AG08395 (cell line): ENCODE data around the gene FIGLA.

ENCODE experiments used
- DNase-seq: peaks from one replicate; pipeline ENCODE4 v3.0.0; 2012; ENCODE audit warnings: mixed read lengths, low spot score

FIGLA gene, protein sequence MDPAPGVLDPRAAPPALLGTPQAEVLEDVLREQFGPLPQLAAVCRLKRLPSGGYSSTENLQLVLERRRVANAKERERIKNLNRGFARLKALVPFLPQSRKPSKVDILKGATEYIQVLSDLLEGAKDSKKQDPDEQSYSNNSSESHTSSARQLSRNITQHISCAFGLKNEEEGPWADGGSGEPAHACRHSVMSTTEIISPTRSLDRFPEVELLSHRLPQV

DNA sequence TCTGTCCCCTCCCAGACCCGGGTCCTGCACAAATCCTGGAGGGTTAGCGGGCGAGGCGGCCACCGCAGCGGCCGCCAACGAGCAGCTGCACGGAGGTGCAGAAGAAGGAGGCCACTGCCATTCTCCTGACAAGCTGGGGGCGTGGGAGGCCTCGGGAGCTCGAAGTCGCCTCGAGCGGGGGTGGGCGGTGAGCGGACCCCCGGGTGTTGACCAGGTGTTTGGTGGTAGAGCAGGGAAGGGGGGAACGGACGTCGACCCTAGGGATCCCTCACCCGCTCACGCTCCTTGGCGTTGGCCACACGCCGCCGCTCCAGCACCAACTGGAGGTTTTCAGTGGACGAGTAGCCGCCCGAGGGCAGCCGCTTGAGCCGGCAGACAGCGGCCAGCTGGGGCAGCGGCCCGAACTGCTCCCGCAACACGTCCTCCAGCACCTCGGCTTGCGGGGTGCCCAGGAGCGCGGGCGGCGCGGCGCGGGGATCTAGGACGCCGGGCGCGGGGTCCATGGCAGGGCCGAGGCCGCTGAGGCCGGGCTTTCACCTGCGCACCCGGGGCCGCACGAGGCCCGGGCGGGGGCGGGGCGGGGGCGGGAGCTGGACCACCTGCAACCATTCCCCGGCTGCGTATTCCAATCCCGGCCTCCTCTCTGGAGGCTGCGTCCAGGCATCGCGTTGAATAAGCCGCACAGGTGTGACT lies at the start of gene FIGLA:
TSS of gene FIGLA (minus strand) at position 508 of the 693 bp plus-strand sequence. CDS start at position 503, 5 bp downstream.
- DNase-seq, result no peak

DNA sequence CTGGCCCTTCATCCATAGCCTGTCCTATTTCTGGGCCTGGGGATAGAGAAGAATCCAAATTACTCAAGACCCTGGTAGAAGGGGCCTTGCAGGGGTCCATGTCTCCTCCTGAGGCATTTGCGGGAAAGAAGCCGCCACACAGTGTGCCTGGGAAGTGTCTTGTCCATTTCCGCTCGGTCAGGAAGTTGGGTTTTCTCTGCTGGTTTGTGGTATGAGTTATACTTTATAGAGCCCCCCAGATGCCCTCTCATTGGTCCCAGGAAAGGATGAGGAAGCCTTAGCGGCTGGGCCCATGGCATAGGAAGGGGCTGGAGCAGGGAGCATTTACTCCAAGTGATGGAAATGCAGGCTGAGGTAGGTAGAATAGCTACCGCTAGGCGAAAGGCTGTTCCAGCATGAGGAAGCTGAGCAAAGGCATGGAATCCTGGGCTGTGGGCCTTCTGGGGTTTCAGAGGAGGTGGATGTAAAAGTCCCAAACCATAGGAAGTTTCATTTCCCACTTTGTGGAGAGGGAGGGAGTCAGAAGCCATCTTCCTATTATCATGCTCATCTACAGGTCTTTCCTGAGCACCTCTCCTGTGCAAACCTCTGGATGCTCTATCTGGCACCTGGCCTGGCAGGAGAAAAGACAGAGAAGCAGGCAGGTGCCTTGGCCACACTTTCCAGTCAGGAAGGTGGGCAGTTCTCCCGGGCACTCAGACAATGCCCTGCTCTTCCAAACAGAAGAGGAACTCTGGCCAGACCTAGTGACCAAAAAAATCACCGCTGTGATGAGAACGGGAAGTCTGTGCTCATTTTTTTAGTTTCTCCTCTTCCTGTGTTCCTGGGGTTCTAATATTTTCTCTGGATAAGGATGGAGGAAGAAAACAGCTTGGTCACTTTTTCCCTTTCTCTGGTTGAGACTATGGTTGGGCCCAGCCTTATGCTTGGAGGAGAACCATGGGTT lies 47.8 kb upstream of the FIGLA start:
- DNase-seq, result no peak

DNA sequence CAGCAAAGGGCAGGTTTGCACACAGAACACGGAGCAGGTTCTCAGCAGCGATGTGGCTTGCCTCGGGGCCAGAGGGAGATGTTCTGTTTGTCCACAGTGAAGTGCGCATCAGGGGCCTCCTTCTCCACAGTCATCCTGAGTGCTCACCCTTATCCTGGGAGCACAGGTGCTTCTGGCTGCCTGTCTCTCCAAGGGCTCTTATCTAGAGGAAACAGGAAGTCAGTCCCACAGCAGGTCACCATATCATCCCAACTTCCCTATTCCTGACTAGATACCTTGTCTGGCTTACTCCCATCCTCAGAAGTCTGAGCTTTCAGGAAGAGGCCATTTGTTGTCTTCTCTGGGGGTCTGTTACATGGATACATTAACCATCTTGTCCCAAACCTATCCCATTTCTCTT lies 45.2 kb upstream of the FIGLA start, which contains the start of gene CD207:
TSS of gene CD207 (minus strand) at position 174 of the 400 bp plus-strand sequence. CDS start at position 134, 40 bp downstream.
- DNase-seq, result no peak

DNA sequence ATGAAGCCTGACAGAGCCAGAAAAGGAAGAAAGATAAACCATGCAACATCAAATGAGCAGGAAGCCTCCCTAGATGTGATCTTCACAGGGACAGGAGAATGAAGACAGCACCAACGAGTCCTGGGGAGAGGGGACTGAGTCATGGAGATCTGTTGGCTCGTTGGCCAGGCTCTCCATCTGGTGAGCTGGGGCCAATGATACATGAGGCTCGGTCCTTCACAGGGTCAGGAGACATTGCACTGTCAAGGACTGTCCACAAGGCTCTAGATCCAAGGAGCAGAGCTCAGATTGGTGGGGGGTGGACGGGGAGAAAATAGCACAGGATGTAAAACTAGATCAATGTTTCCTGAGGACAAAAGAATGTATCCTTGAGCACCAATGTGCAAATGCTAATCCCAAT lies 44.4 kb upstream of the FIGLA start:
- no peak for DNase-seq

DNA sequence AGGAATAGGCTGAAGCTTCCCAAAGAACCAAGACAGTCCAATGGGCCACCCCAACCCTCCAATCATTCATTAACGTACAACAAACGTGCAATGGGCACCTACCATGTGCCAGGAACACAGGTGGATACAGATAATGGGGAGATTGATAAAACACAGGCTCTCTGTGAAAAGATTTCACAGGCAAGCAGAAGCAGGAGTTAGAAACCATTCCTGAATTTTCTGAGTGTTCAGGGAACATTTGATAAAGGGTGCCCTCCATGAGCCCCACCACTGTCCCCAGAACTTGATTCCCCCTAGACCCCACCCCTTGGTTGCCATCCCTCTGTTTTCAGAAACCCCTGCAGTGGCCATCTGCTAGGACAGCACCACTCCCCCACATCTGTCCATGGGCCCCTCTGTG lies 43.7 kb upstream of the FIGLA start:
- DNase-seq, result no peak

DNA sequence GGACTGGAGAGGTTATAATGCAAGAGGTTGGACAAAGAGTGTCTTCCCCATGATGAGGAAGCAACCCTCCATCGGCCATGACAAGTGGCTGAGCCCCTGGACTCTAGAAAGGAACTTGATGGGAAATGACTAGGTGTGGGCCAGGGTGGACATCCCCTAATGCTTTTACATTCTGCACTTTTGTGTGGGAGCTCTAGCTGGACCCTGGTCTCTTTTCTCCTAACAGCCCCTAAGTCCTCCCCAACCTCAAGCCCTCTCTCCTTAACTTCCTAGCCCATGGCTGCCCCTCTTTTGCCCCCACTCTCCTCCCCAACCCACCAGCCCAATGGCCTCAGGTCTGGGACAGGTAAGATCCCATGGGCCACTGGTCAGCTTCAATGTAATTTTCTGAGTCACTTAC lies 42.8 kb upstream of the FIGLA start:
- DNase-seq, result no peak

DNA sequence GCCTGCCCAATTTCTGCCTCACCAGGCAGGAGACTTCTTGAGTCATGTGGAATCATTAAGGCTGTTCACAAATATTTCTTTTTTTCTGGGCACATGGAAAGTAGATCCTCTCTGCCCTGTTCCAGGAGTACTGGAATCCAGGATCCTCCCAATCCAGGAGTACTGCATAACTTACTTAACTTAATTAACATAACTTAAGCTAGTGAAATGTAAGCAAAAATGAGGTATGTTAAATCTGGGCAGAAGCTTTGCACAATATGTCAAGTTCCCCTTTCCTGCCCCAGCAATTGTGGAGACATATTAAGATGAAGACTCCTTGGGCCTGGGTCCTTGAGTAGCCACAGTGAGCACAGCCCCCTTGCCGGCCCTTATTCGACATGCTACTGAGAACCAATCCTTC lies 41.9 kb upstream of the FIGLA start:
- DNase-seq, result no peak

DNA sequence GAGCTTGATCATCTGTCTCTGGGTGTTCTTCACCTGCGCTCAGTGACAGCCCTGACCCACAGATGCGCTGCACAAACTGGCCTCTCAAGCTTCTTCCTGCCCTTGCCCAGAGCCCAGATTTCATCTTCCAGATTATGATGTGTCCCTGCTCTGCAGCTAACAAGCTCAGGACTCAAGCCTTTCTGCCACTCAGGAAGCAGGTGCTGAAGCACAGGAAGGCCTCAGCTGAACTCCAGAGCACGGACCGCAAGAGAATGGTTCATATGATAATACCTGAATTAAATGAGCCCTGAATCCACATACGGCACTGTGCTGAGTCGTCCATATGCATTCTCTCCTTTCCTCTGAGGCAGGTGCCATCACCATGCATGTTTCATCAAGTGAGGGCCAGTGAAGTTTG lies 41.4 kb upstream of the FIGLA start:
- no peak for DNase-seq

DNA sequence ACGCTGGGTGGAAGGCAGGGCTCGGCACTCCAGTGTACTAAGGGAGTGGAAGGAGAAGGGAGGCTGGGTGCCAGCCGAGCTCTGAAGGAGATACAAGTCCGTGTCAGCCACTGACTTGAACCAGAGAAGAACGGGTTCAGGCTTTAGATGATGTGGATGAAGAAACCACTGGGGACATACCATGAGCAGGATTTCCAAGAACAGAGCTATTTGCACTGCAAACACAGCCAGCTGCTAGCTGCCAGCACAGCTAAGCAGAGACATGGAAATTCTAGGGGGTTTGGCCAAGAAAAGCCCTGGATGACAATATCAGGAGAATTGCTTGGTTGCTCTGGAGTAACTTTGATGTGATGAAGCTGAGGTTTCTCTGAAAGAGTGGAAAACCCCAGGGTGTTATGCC lies 39.9 kb upstream of the FIGLA start:
- DNase-seq, result peak; percentile 34

DNA sequence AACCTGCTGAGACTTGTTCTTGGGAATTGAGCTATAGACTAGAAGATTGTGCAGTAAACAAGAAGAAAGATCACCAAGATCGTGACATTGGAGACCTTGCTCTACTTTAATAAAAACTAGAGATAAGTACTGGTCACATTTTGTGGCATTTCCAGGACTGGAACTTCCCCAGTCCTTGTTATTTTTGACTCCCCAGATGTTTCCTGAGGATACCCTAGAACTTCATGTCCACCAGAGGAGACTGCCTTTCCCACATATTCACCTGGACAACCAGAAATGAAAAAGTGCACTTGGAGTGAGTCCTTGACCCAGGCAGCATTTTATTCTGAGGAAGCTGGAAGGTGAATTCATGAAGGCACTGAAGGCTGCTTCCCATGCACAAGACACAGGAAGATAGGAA lies 39.5 kb upstream of the FIGLA start:
- no peak for DNase-seq

DNA sequence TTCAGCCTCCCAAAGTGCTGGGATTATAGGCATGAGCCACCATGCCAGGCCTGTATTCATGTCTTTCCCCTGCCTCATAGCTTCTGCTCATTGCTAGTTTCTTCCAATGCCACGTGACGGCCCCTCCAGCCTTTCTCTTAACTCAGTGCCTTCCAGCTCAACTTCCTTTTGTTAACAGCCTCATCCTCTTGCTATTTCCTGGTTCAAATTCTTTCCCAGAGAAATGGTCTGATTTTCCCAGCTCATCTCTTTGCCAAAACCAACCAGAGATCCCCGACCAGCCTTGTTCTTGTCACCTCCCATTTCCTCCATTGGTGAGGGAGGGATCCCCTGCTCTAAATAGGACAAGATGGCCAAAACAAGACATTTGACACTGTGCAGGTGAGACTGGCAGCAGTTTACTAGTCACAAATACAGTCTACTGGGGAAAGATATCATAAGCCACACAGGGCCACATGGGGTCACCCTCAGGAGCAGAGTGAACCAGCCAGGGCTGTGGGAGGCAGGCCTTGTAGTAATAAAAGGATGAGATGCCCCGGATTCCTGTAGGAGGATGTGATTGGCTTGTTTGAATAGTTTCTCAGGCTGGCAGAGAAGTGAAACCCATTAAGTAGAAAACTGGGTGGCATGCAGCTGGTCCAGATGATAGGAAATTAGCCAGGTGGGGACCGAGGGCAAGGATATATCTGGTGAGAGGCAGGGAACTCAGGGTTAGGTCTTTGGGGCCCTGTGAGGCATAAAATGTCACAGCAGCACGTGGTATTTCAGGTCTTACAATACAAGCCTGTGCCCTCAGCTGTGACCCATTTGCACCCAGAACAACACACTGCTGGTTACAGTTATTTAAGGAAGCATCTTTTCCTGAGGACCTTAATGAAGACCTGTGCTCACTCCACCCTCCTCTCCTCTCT lies 38.7 kb upstream of the FIGLA start:
- peak; percentile 70 for DNase-seq

DNA sequence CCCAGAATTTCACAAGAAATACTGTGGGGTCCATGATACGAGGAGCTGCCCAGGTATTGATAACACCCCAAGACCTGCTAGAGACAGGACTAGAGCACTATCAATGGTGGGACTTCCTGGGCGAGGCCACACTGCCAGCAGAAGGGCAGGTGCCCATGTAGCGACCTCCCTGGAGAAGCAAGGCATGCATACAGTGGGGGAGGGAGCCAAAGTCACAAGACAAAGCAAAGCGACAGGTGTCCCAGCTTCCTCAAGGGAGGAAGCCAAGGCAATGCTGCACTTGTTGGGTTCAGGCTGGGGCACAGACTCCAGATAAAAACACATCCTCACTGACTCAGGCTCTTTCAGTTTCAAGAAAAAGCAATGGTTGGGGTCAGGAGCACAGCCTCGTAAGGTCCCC lies 37.7 kb upstream of the FIGLA start:
- DNase-seq, result no peak

DNA sequence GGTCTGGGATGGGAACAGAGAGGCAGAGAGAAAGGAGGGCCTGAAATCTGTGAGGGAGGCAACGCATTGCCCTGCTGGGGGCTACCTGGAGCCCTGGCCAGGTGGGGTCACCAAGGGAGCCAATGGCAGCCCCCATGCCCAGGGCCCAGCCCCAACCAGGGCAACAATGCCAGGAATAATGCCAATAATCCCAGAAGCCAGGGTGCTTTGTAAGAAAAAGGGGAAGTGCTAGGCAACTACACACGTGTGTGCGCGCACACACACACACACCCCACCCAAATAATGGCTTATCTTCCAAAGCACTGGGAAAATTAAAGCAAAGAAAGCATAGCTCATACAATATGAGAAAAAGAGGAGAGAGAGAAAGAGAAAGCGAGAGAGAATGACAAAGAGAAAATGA lies 36.9 kb upstream of the FIGLA start:
- DNase-seq, result no peak

DNA sequence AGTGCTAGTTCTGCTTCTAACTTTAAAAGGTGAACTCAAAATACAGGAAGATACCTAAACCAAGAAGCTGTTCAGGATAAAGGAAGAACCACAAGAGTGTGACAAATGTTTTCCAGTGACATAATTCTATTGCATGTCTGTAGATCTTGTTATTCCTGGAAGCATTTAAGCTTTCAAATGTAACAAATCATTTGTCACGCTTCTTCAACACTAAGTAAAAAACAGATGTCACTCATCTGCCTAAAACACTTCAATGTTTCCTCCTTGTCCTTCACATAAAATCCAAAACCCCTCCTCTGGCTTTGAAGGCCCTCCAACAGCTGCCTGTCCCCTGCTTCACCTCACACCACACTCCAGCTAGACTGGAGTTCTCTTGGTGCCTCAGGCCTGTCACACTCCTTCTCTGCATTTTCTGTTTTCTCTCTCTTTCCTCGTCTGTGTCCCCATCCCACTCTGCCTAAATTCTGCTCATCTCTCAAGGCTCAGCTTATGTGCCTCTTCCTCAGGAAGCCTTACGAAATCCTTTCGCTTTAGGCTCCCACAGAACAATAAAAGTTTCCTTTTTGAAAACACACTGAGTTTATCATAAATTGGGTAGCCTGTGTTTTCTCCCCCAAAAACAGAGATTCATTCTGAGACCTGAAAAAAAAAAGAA lies 36.4 kb upstream of the FIGLA start:
- DNase-seq, result peak; percentile 25

DNA sequence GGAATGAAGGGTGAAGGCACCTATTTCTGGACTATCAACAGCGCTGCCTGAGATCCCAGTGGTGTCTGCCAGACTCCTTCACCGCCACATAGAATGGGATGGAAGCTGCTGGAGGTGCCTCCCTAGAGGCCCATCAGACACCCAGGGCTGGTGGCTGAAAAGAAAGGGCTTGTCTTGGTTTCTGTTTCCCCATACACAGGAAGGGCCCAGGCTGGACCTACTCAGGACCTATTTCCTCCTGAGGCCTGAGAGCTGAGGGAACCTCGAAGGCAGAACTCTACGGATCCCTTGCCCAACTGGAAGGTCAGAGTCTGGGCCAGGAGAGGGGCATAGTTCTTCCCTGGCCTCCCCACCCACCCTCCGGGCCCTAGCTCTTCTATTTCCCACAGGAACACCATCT lies 32.8 kb upstream of the FIGLA start:
- no peak for DNase-seq

DNA sequence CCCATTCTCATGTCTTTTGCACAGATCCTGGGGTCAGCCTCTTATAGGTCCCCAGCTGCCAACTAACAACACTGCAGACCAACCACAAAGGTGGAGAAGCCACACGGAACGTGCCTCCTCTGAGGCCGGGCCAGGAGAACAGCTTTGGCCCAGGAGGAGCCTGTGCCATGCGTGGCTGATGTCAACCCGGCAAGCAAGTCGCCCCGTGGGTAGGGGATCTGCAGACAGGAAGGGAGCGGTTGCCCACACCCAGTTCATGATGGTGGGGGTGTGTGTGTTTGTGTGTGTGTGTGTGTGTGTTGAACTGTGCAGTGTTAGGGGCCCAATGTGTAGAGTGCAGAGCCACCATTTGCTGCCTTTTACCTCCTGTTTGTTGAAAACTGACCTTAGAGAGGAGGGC lies 32.4 kb upstream of the FIGLA start:
- DNase-seq, result no peak

DNA sequence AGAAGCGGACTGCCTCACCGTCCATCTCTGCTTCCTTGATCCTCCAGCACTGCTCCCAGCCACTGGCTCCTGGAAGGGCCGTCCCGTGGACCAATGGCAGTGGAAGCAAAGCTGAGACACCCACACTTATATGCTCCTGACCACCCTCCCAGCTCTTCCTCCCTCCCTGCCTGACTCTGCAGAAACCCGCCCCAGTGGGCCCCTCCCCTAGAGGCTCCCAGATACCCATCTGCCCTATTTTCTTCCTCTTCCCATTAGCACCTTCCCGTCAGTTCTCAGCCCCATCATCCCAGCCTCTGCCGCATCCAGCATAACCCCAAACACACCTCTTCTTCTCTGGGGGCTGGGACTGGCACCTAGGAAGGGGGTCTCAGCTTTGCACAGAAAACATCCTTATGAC lies 30.1 kb upstream of the FIGLA start, which contains the start of gene CLEC4F:
TSS of gene CLEC4F (minus strand) at position 101 of the 400 bp plus-strand sequence. CDS start at position 25, 76 bp downstream.
- DNase-seq, result no peak

DNA sequence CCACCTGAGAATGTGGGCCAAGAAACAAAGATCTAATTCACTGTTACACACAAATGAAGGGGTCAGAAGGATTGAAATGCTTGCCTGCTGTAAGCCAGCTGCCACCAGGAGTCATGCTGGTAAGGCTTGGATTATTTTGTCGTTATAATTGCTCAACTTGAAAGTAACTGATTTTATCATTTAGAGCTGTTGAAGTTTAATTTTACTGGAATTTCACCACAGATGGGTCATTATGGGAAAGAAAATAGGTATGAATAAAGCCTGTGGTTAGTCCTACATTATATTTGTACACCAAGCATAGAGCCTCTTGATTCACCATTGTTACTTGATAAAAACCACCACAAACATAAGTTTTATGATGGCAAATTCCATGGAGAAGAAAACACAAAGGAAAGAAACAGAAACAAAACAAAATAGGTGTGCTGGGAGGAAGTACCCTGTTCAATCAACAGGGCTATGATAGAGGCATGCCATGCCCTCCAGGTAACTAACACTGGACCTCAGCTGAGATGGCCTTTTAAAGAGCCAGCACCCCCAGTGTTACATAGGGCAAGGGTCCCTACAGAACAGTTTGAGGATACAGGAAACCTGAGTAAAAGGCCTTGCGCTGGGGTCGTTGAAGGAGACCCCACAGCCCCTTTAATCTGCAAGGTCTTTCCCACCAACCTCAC lies 27.0 kb upstream of the FIGLA start:
- no peak for DNase-seq

DNA sequence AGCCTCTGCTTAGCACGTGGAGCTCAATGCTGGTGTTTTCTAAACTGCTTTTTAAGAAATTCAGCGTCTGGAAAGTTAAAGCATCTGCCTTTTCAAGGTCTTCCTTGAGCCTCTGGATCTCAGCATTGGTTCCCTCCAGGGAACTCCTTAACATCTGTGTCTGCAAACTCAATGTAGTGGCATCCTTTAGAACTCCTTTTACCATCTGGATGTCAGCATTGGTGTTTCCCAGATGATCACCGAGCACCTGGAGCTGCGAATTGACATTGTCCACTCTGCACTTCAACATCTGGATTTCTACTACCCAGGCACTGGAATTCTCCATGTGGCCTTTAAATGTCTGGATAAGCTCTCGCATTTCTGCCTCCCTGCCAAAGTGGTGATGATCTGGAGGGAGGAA lies 26.3 kb upstream of the FIGLA start:
- no peak for DNase-seq
